ENCODE measurements around the gene POLR2J3. TPM values are rescaled to one million over a fixed set of nuclear protein-coding genes. Genes with fewer than 3 reads are reported as not detected.
"Not testable (repeated sequence)": the region's sequence is repeated elsewhere in the genome, so short reads cannot be mapped to it uniquely, and the experiment has no call there.

POLR2J3 gene
- total RNA-seq, 2 experiments from 2014 or later, result 27.2 to 29.1 TPM

GRCh38 chr7:102589857-102590256 lies 17.5 kb upstream of the POLR2J3 start:
- POLR2A ChIA-PET, CTCF ChIA-PET: not testable (repeated sequence)

GRCh38 chr7:102583495-102583894 lies 11.1 kb upstream of the POLR2J3 start:
- CTCF ChIA-PET, POLR2A ChIA-PET: not testable (repeated sequence)

GRCh38 chr7:102581722-102582121 lies 9.3 kb upstream of the POLR2J3 start:
- CTCF ChIA-PET, POLR2A ChIA-PET: not testable (repeated sequence)

- POLR2A ChIA-PET, CTCF ChIA-PET: not testable (repeated sequence)
Measured at GRCh38 chr7:102578486-102578885, 6.1 kb upstream of the POLR2J3 start.

- CTCF ChIA-PET, POLR2A ChIA-PET: not testable (repeated sequence)
Measured at GRCh38 chr7:102577315-102578240, 5.2 kb upstream of the POLR2J3 start.

GRCh38 chr7:102576363-102576762 lies 4.0 kb upstream of the POLR2J3 start:
- CTCF ChIA-PET, POLR2A ChIA-PET: not testable (repeated sequence)

- CTCF ChIA-PET, POLR2A ChIA-PET: not testable (repeated sequence)
Measured at GRCh38 chr7:102574607-102575006, 2.2 kb upstream of the POLR2J3 start.

GRCh38 chr7:102568620-102569019 lies 3.8 kb downstream of the POLR2J3 start:
- CTCF ChIA-PET, POLR2A ChIA-PET: not testable (repeated sequence)

- CTCF ChIA-PET, POLR2A ChIA-PET: not testable (repeated sequence)
Measured at GRCh38 chr7:102550808-102551422, 21.5 kb downstream of the POLR2J3 start, which contains the start of gene SPDYE2. SPDYE2 (plus strand) TSS chr7:102551226; CDS start chr7:102553256, 2,030 bp downstream.

GRCh38 chr7:102546353-102546752 lies 26.0 kb downstream of the POLR2J3 start:
- CTCF ChIA-PET, POLR2A ChIA-PET: not testable (repeated sequence)

- CTCF ChIA-PET, POLR2A ChIA-PET: not testable (repeated sequence)
Measured at GRCh38 chr7:102545288-102545687, 27.1 kb downstream of the POLR2J3 start.

- POLR2A ChIA-PET, result not testable (repeated sequence)
Measured at GRCh38 chr7:102544372-102544771, 28.0 kb downstream of the POLR2J3 start.

GRCh38 chr7:102543596-102543995 lies 28.8 kb downstream of the POLR2J3 start, which contains the start of gene UPK3BL2:
UPK3BL2 (minus strand) TSS chr7:102543696; CDS start chr7:102543636, 60 bp downstream.
- CTCF ChIA-PET, POLR2A ChIA-PET: not testable (repeated sequence)

More at GRCh38 chr7:102544372-102544771, 28.0 kb downstream of the POLR2J3 start:
- CTCF ChIA-PET, result not testable (repeated sequence)

GRCh38 chr7:102542771-102543170 lies 29.6 kb downstream of the POLR2J3 start:
- CTCF ChIA-PET, POLR2A ChIA-PET: not testable (repeated sequence)

- POLR2A ChIA-PET, CTCF ChIA-PET: not testable (repeated sequence)
Measured at GRCh38 chr7:102542083-102542482, 30.3 kb downstream of the POLR2J3 start.

GRCh38 chr7:102540604-102541003 lies 31.8 kb downstream of the POLR2J3 start:
- CTCF ChIA-PET, POLR2A ChIA-PET: not testable (repeated sequence)

- CTCF ChIA-PET, POLR2A ChIA-PET: not testable (repeated sequence)
Measured at GRCh38 chr7:102535062-102535615, 37.2 kb downstream of the POLR2J3 start.

- POLR2A ChIA-PET, CTCF ChIA-PET: not testable (repeated sequence)
Measured at GRCh38 chr7:102532127-102532526, 40.3 kb downstream of the POLR2J3 start.

- CTCF ChIA-PET, POLR2A ChIA-PET: not testable (repeated sequence)
Measured at GRCh38 chr7:102531583-102531982, 40.8 kb downstream of the POLR2J3 start.

GRCh38 chr7:102527822-102528793 lies 44.3 kb downstream of the POLR2J3 start:
- POLR2A ChIA-PET, CTCF ChIA-PET: not testable (repeated sequence)

Data from activated CD8-positive, alpha-beta memory T cell treated with anti-CD3 and anti-CD28 coated beads for 36 hours (primary cell).